NK-92 treated with Interleukin-12 subunit alpha and Interleukin-12 subunit beta, amount 100 ng/mL, for 24 hours (cell line): ENCODE data around the gene CD28.
A peak's percentile ranks its signal among the peaks of the same experiment; 100 is the strongest.

Experiments
- DNase-seq: peaks from one replicate; lab custom pipeline; 2025; lab: John Stamatoyannopoulos, UW

The CD28 gene

GRCh38 chr2:203718087-203718486 lies 11.6 kb downstream of the CD28 start:
- peak; percentile 67 for DNase-seq

GRCh38 chr2:203719456-203720410 lies 13.3 kb downstream of the CD28 start:
- DNase-seq: no peak

GRCh38 chr2:203720915-203721672 lies 14.7 kb downstream of the CD28 start:
- no peak for DNase-seq

GRCh38 chr2:203721781-203722300 lies 15.4 kb downstream of the CD28 start:
- no peak for DNase-seq

- DNase-seq: no peak
Measured at GRCh38 chr2:203722411-203722810, 16.0 kb downstream of the CD28 start.

- DNase-seq: no peak
Measured at GRCh38 chr2:203728321-203728720, 21.9 kb downstream of the CD28 start.

- no peak for DNase-seq
Measured at GRCh38 chr2:203730076-203730729, 23.8 kb downstream of the CD28 start.

GRCh38 chr2:203730883-203731282 lies 24.4 kb downstream of the CD28 start:
- no peak for DNase-seq

GRCh38 chr2:203732092-203732952 lies 25.9 kb downstream of the CD28 start:
- DNase-seq: no peak

GRCh38 chr2:203732953-203733510 lies 26.6 kb downstream of the CD28 start:
- DNase-seq: no peak

- no peak for DNase-seq
Measured at GRCh38 chr2:203733684-203734083, 27.2 kb downstream of the CD28 start.

GRCh38 chr2:203734276-203734983 lies 28.0 kb downstream of the CD28 start:
- no peak for DNase-seq

- no peak for DNase-seq
Measured at GRCh38 chr2:203737360-203737759, 30.9 kb downstream of the CD28 start.

- no peak for DNase-seq
Measured at GRCh38 chr2:203739351-203739750, 32.9 kb downstream of the CD28 start.

- DNase-seq: no peak
Measured at GRCh38 chr2:203740871-203741281, 34.4 kb downstream of the CD28 start.

- DNase-seq: no peak
Measured at GRCh38 chr2:203741566-203741965, 35.1 kb downstream of the CD28 start.

GRCh38 chr2:203743441-203743981 lies 37.1 kb downstream of the CD28 start:
- no peak for DNase-seq

- DNase-seq: no peak
Measured at GRCh38 chr2:203744091-203744490, 37.7 kb downstream of the CD28 start.

- no peak for DNase-seq
Measured at GRCh38 chr2:203745267-203745666, 38.8 kb downstream of the CD28 start.
